Measurements from ENCODE around the gene USO1. TPM values are rescaled to one million over a fixed set of nuclear protein-coding genes. Genes with fewer than 3 reads are reported as not detected.

USO1 gene
- total and polyA plus RNA-seq, 2 of the 13 experiments (the other 11 are each of a cell fraction or from before 2014, with no cell fraction given) = 52.2 to 87.7 TPM

- TF ChIP-seq ZNF512 (CRISPR knock-in tag; IDR thresholded peaks at IDR 0.05) = no peak
- TF ChIP-seq NAIF1 (CRISPR knock-in tag; IDR thresholded peaks at IDR 0.05; ENCODE audit: borderline replicate concordance) = peak; percentile 84
- no peak for TF ChIP-seq PHF21A (CRISPR knock-in tag; IDR thresholded peaks at IDR 0.05)
- peak; percentile 70; the same call in 1 of the 2 replicates for TF ChIP-seq ZNF205 (CRISPR knock-in tag; IDR thresholded peaks at IDR 0.05)
- TF ChIP-seq, protein P1, sequence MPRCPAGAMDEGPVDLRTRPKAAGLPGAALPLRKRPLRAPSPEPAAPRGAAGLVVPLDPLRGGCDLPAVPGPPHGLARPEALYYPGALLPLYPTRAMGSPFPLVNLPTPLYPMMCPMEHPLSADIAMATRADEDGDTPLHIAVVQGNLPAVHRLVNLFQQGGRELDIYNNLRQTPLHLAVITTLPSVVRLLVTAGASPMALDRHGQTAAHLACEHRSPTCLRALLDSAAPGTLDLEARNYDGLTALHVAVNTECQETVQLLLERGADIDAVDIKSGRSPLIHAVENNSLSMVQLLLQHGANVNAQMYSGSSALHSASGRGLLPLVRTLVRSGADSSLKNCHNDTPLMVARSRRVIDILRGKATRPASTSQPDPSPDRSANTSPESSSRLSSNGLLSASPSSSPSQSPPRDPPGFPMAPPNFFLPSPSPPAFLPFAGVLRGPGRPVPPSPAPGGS (CRISPR knock-in tag; IDR thresholded peaks at IDR 0.05) = peak; percentile 50; the same call in 1 of the 2 replicates
- no peak for TF ChIP-seq ZNF441 (CRISPR knock-in tag; IDR thresholded peaks at IDR 0.05; ENCODE audit: borderline replicate concordance)
- peak; percentile 55 for TF ChIP-seq TEAD3 (CRISPR knock-in tag; optimal IDR thresholded peaks at IDR 0.05; ENCODE audit: borderline replicate concordance)
- TF ChIP-seq NR3C1 (CRISPR knock-in tag; IDR thresholded peaks at IDR 0.05) = no peak
- TF ChIP-seq ELF1 (CRISPR knock-in tag; IDR thresholded peaks at IDR 0.05) = peak; percentile 92
- TF ChIP-seq TEF (CRISPR knock-in tag; IDR thresholded peaks at IDR 0.05) = no peak
- peak; percentile 9; the same call in 1 of the 2 replicates for TF ChIP-seq ZNF12 (CRISPR knock-in tag; IDR thresholded peaks at IDR 0.05)
- no peak for TF ChIP-seq ZBTB21 (CRISPR knock-in tag; IDR thresholded peaks at IDR 0.05)
- TF ChIP-seq, protein P2, sequence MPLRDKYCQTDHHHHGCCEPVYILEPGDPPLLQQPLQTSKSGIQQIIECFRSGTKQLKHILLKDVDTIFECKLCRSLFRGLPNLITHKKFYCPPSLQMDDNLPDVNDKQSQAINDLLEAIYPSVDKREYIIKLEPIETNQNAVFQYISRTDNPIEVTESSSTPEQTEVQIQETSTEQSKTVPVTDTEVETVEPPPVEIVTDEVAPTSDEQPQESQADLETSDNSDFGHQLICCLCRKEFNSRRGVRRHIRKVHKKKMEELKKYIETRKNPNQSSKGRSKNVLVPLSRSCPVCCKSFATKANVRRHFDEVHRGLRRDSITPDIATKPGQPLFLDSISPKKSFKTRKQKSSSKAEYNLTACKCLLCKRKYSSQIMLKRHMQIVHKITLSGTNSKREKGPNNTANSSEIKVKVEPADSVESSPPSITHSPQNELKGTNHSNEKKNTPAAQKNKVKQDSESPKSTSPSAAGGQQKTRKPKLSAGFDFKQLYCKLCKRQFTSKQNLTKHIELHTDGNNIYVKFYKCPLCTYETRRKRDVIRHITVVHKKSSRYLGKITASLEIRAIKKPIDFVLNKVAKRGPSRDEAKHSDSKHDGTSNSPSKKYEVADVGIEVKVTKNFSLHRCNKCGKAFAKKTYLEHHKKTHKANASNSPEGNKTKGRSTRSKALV (CRISPR knock-in tag; IDR thresholded peaks at IDR 0.05) = peak; percentile 70; the same call in 1 of the 2 replicates
- peak; percentile 60; the same call in 1 of the 2 replicates for TF ChIP-seq TBX2 (CRISPR knock-in tag; IDR thresholded peaks at IDR 0.05; ENCODE audit: borderline replicate concordance)
- peak; percentile 37 for TF ChIP-seq SRSF1 (optimal IDR thresholded peaks at IDR 0.05; ENCODE audit: low read depth, low read length)
- TF ChIP-seq NONO (IDR thresholded peaks at IDR 0.05) = no peak
- TF ChIP-seq NONO (CRISPR knock-in tag; conservative IDR thresholded peaks at IDR 0.05) = peak; percentile 64; the same call in 1 of the 2 replicates
- 0 out of 2 replicates have a peak, but pooled peaks have one; percentile 8 for TF ChIP-seq ESRRA (CRISPR knock-in tag; IDR thresholded peaks at IDR 0.05; ENCODE audit: low read depth)
- 0 out of 2 replicates have a peak, but pooled peaks have one; percentile 36 for TF ChIP-seq NCOA5 (CRISPR knock-in tag; IDR thresholded peaks at IDR 0.05)
- TF ChIP-seq NCOR1 (IDR thresholded peaks at IDR 0.05; ENCODE audit: borderline replicate concordance, low read length) = peak; percentile 25; the same call in 1 of the 2 replicates
Measured at GRCh38 chr4:75724066-75724866, at the start of gene USO1 (continued).
